ENCODE measurements around the gene RYR1.
A peak's percentile ranks its signal among the peaks of the same experiment; 100 is the strongest.

DNA sequence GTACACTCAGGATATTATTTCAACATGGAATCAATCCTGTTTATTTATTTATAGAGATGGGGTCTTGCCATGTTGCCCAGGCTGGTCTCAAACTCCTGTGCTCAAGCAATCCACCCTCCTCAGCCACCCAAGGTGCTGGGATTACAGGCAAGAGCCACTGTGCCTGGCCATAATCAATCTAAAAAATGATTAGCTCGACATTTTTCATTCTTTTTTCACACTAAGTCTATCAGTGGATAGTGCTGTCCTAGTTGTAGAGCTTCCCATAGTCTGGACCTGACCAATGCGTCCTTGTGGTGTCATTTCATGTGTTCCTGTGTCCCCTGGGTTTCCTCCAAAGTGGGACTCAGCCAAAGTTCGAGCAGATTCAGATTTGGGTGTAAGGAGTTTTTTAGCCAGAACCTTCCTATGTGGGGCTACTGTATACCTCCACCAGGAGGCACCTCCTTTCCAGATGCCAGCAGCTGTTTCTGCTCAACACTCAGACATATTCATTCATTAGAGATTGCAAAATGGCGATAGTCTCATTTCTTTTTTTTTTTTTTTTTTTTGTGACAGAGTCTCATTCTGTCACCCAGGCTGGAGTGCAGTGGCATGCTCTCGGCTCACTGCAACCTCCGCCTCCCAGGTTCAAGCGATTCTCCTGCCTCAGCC, 123.2 kb downstream of the RYR1 start:
- TF ChIP-seq, protein P1, sequence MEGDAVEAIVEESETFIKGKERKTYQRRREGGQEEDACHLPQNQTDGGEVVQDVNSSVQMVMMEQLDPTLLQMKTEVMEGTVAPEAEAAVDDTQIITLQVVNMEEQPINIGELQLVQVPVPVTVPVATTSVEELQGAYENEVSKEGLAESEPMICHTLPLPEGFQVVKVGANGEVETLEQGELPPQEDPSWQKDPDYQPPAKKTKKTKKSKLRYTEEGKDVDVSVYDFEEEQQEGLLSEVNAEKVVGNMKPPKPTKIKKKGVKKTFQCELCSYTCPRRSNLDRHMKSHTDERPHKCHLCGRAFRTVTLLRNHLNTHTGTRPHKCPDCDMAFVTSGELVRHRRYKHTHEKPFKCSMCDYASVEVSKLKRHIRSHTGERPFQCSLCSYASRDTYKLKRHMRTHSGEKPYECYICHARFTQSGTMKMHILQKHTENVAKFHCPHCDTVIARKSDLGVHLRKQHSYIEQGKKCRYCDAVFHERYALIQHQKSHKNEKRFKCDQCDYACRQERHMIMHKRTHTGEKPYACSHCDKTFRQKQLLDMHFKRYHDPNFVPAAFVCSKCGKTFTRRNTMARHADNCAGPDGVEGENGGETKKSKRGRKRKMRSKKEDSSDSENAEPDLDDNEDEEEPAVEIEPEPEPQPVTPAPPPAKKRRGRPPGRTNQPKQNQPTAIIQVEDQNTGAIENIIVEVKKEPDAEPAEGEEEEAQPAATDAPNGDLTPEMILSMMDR (IDR thresholded peaks at IDR 0.05; ENCODE audit: low read depth, low read length): peak; percentile 31
- TF ChIP-seq, protein P2, sequence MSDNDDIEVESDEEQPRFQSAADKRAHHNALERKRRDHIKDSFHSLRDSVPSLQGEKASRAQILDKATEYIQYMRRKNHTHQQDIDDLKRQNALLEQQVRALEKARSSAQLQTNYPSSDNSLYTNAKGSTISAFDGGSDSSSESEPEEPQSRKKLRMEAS (IDR thresholded peaks at IDR 0.05; ENCODE audit: low read depth, low read length): no peak
